ENCODE measurements around the gene ANO6.

DNA sequence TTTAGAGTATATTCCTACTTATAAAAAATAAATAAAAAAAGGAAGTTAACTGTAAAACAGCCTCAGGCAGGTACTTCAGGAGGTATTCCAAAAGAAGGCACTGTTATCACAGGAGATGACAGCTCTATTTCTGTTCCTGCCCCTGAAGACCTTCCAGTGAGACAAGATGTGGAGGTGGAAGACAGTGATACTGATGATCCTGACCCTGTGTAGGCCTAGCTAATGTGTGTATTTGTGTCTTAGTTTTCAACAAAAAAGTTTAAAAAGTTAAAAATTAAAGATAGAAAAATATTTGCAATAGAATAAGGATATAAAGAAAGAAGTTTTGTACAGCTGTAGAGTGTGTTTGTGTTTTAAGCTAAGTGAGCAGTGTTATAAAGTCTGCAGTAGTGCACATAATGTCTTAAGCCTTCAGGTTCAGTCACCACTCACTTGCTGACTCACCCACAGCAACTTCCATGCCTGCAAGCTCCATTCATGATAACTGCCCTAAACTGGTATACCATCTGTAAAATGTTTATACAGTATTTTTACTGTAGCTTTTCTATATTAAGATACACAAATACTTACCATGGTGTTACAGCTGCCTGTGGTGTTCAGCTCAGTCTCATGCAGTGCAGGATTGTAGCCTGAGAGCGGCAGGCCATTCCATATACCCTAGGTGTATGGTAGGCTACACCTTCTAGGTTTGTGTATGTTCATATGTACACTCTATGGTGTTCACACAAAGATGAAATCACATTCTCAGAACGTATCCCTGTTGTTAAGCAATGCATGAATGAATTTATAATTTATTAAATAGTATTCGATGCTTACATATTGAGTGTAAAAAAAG, 121.1 kb downstream of the ANO6 start:
- TF ChIP-seq, protein P1, sequence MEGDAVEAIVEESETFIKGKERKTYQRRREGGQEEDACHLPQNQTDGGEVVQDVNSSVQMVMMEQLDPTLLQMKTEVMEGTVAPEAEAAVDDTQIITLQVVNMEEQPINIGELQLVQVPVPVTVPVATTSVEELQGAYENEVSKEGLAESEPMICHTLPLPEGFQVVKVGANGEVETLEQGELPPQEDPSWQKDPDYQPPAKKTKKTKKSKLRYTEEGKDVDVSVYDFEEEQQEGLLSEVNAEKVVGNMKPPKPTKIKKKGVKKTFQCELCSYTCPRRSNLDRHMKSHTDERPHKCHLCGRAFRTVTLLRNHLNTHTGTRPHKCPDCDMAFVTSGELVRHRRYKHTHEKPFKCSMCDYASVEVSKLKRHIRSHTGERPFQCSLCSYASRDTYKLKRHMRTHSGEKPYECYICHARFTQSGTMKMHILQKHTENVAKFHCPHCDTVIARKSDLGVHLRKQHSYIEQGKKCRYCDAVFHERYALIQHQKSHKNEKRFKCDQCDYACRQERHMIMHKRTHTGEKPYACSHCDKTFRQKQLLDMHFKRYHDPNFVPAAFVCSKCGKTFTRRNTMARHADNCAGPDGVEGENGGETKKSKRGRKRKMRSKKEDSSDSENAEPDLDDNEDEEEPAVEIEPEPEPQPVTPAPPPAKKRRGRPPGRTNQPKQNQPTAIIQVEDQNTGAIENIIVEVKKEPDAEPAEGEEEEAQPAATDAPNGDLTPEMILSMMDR (conservative IDR thresholded peaks at IDR 0.05): no peak
- TF ChIP-seq ZFX (IDR thresholded peaks at IDR 0.05): no peak
